HFFc6 (cell line): ENCODE data around the gene FN1. TPM values are rescaled to one million over a fixed set of nuclear protein-coding genes. Genes with fewer than 3 reads are reported as not detected.

Experiments
- DNase-seq: peaks from one replicate; pipeline ENCODE4 v3.0.0-alpha.2; 2018
- H3K27ac Mint-ChIP-seq: 2 replicates; pipeline ENCODE4 v1.8.0; 2020; ENCODE audit warnings: mild to moderate bottlenecking, mixed read lengths
- H3K27me3 Mint-ChIP-seq: 2 replicates; pipeline ENCODE4 v1.8.0; 2021; ENCODE audit warnings: mild to moderate bottlenecking, moderate library complexity, mixed read lengths; ENCODE audit not compliant: insufficient read depth
- H3K36me3 Mint-ChIP-seq: 2 replicates; pipeline ENCODE4 v1.8.0; 2021; ENCODE audit warnings: low read depth, mixed read lengths
- H3K4me1 Mint-ChIP-seq: 2 replicates; pipeline ENCODE4 v1.8.0; 2020; ENCODE audit warnings: low read depth, mixed read lengths
- H3K4me3 Mint-ChIP-seq: 2 replicates; pipeline ENCODE4 v1.8.0; 2020; ENCODE audit warnings: mild to moderate bottlenecking, moderate library complexity, mixed read lengths
- H3K9me3 Mint-ChIP-seq: 2 replicates; pipeline ENCODE4 v1.8.0; 2020; ENCODE audit warnings: mild to moderate bottlenecking, mixed read lengths
- CTCF ChIP-seq: fragments of 200-600 bp; sonication (generic); IDR thresholded peaks from 2 replicates; pipeline ENCODE4 v1.5.0; 2021; ENCODE audit warnings: antibody characterized with exemption, mild to moderate bottlenecking
- total RNA-seq, 6 experiments: library from RNA; stranded (reverse); fragmentation: NEBNext Ultra II Directional; extraction: Animal tissue kit (Norgen Biotek cat#: 25700); gene quantifications; 2 replicates in 1 of 6; 3 replicates in 5 of 6; pipeline ENCODE4 v1.2.3, GENCODE V29; 2021

FN1 gene
- total RNA-seq, 6 experiments from 2014 or later: 2,848 to 5,249 (median 2,869) TPM

GRCh38 chr2:215430528-215431187, 5.2 kb downstream of the FN1 start:
- peaks cover 66% of the 10 kb centered on the region for H3K4me1 Mint-ChIP-seq
- peaks cover 80% of the 10 kb centered on the region for H3K36me3 Mint-ChIP-seq
- DNase-seq: peak; percentile 81
- H3K27me3 Mint-ChIP-seq: peaks cover 14% of the 10 kb centered on the region
- H3K27ac Mint-ChIP-seq: peak overlapping the region; percentile 89
- peak overlapping the region; percentile 82 for H3K4me3 Mint-ChIP-seq
- TF ChIP-seq CTCF: no peak
- H3K9me3 Mint-ChIP-seq: no peaks in the 10 kb centered on the region

GRCh38 chr2:215429424-215429823, 6.4 kb downstream of the FN1 start:
- peaks cover 9% of the 10 kb centered on the region for H3K27me3 Mint-ChIP-seq
- peaks cover 80% of the 10 kb centered on the region for H3K36me3 Mint-ChIP-seq
- H3K4me1 Mint-ChIP-seq: peaks cover 74% of the 10 kb centered on the region
- peak overlapping the region; percentile 82; the same call in 1 of the 2 replicates for H3K4me3 Mint-ChIP-seq
- TF ChIP-seq CTCF: no peak
- no peaks in the 10 kb centered on the region for H3K9me3 Mint-ChIP-seq
- peak overlapping the region; percentile 89 for H3K27ac Mint-ChIP-seq
- DNase-seq: no peak

GRCh38 chr2:215428060-215428910, 7.6 kb downstream of the FN1 start:
- Mint-ChIP-seq H3K4me3 (peak overlapping the region; percentile 38; the same call in 1 of the 2 replicates), H3K9me3 (no peaks in the 10 kb centered on the region), H3K4me1 (peaks cover 77% of the 10 kb centered on the region), H3K27ac (peak overlapping the region; percentile 72), H3K27me3 (peaks cover 7% of the 10 kb centered on the region), H3K36me3 (peaks cover 80% of the 10 kb centered on the region)
- no peak for DNase-seq
- no peak for TF ChIP-seq CTCF

GRCh38 chr2:215427585-215427984, 8.3 kb downstream of the FN1 start:
- peaks cover 76% of the 10 kb centered on the region for H3K36me3 Mint-ChIP-seq
- H3K4me1 Mint-ChIP-seq: peaks cover 73% of the 10 kb centered on the region
- peak overlapping the region; percentile 72; the same call in 1 of the 2 replicates for H3K27ac Mint-ChIP-seq
- peaks cover 9% of the 10 kb centered on the region for H3K27me3 Mint-ChIP-seq
- no peak for TF ChIP-seq CTCF
- no peaks in the 10 kb centered on the region for H3K9me3 Mint-ChIP-seq
- H3K4me3 Mint-ChIP-seq: no peak overlapping the region; the same call in 1 of the 2 replicates
- DNase-seq: no peak

GRCh38 chr2:215425021-215425782, 10.7 kb downstream of the FN1 start:
- H3K27ac Mint-ChIP-seq: peak overlapping the region; percentile 54
- peak overlapping the region; percentile 39; the same call in 1 of the 2 replicates for H3K4me3 Mint-ChIP-seq
- TF ChIP-seq CTCF: no peak
- peaks cover 13% of the 10 kb centered on the region for H3K27me3 Mint-ChIP-seq
- H3K36me3 Mint-ChIP-seq: peaks cover 80% of the 10 kb centered on the region
- no peak for DNase-seq
- H3K4me1 Mint-ChIP-seq: peaks cover 72% of the 10 kb centered on the region
- no peaks in the 10 kb centered on the region for H3K9me3 Mint-ChIP-seq
